GM18498 (cell line): Measurements from ENCODE around the gene WWC1.

Source experiments
- ATAC-seq: cut with Tn5 transposase; IDR thresholded peaks from one replicate; pipeline ENCODE4 v1.9.1; 2021; ENCODE audit warnings: mild to moderate bottlenecking, moderate library complexity; ENCODE audit not compliant: unreplicated experiment

The WWC1 gene

DNA sequence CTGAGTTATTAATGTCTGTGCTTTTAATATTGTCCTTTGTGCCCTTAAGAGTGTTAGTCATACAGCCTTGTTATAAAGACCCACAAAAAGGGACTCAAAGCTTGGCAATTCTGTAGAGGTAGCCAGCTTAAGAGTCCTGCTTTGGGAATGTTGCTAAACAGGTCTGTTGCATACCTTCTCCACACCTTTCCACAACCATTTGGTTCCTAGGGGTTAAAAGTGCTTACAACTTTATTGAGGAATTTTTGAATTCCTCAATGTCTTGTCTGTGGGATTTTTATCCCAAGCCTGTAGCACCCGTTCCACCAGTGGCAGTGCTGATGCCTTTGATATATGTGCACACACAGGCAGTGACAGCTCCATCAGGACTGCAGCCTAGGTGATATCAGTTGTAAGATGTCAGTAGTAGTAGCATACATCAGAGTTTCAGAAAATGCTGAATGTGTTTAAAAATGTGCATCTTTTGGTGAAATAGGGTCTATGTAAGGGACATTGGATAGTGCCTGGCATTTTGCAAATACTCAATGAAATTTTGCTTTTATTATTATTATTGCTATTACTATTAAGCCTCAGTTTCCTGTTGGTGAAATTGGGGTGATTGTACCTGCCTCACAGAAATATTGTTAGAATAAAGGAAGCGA lies 68.5 kb downstream of the WWC1 start:
- ATAC-seq, result no peak

DNA sequence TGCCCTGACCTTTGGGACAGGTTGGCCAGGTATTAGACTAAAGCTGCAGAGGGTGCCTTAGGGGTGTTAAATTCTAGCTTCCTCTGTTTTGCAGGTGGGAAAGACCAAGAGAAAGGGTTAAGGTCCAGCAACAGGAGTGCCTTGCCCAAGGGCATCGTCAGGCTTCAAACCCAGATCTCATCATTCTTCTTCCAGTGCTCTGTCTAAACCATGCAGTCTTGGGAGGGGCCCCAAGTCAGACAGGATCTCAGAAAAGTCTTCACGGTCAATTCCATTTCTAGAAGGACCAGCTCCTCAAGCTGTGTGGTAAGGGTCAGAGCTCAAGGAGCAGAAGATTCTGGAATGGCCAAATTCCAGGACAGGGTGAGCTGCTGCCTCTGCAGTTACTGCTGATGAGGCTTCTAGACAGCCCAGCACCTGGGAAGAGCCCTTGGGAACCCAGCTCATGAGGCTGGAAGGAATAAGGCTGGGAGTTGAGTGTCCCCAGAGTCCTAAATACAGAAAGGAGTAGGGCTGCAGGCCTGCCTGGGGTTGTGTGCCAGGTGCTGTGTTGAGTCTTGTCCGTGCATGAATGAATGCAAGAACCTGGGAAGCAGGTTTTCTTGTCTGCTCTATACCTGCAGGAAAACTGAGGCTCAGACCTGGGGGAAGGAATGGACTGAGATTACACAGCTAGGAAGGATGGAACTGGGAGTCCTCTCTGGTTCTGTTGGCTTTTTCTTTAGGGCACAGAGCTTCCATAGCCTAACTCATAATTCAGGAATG lies 69.3 kb downstream of the WWC1 start:
- no peak for ATAC-seq

DNA sequence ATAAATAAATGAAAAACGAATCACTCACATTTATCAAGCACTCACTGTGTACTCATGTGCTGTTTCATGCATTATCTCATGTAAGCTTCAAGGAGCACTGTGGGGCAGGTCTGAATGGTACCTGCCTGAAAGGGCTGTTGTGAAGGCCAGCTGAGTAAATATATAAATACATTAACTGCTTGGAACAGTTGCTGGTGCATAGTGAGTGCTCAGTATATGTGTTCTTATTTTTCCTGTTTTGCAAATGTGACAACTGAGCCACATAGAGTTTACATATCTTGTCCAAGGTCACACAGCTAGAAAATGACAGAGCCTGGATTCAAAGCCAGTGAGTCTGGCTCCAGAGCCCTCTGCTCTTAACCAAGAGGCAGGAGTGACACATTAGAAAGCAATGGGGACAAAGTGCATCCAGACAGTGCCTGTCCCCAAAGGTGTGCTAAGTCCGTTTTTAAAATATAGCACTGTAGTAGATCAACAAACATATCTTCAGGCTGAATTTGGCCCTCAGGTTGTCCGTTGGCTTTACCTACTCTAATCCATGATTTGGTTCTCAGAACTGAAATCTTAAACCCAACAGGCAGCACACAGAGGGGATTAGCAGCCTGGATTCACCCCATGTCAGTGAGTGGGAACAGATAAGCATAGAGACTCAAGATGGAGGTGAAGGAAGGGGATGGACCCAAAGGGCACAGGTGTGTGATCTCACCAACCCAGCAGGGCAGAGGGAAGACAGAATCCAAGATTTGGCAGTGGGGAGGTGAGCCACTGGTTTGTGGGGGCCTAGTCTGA lies 70.8 kb downstream of the WWC1 start:
- ATAC-seq, result no peak

DNA sequence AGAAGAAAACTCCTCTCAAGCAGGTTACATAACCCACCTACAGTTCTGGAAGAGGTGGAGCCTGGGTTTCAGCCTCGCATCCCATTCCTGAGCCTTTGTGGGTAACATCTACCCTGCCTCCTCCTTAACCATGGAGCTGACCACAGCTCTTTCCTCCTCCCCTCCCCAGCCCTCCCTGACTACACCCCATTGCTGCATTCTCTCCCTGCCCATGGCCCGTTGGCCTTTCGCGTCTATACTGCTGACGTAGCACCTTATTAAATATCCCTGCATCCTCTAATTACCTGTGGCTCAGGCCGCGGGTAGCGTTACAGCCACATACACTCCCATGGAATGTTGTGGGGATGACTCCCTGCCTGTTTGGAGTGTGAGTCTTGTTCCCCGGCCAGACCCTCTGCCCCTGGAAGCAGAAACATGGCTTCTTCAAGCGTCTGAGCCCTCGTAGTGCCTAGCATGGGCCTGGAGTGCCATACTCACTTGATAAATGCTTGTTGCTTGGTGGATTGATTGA lies 72.8 kb downstream of the WWC1 start:
- ATAC-seq, result no peak

GRCh38 chr5:168364750-168365550 lies 73.5 kb downstream of the WWC1 start:
- ATAC-seq, result no peak

- no peak for ATAC-seq
Measured at GRCh38 chr5:168365581-168366081, 74.2 kb downstream of the WWC1 start.

DNA sequence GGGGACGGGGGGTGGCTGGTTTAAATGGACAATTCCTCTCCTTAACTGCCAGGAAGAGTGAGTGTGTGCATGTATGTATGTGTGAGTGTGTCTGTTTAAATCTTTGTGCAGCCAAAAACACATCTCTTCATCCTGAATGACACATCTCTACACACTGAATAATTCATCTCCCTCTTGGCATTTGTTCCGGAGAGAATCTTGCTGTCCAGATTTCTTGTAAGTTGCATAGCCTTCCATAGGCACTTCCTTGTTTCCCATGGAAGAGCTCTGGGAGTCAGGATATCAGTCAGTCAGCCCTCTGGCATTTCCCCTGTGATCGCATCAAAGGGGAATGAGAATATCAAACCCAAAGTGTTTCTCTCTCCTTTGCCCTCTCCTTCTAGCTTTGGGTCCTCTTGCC lies 74.7 kb downstream of the WWC1 start:
- no peak for ATAC-seq

- no peak for ATAC-seq
Measured at GRCh38 chr5:168368854-168369253, 77.4 kb downstream of the WWC1 start.

DNA sequence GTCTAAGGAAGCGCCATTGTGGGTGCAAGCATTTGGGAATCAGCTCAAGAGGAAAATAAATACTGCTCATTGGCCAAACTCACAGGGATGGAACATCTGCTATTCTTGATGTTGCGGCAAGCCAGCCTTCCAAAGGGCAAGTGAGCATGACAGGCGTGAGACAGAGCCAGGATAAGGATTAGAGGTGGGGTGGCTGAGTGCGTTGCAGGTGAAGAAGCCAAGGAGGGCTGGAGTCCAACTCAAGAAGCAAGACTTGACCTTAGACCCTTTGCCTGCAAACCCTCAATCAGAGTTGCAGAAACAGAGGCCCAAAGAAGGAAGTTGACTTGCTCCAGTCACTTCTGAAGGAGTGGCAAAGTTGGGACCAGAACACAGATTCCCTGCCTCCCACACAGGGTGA lies 79.4 kb downstream of the WWC1 start:
- no peak for ATAC-seq

- peak; percentile 71 for ATAC-seq
Measured at GRCh38 chr5:168372356-168372946, 81.0 kb downstream of the WWC1 start.

DNA sequence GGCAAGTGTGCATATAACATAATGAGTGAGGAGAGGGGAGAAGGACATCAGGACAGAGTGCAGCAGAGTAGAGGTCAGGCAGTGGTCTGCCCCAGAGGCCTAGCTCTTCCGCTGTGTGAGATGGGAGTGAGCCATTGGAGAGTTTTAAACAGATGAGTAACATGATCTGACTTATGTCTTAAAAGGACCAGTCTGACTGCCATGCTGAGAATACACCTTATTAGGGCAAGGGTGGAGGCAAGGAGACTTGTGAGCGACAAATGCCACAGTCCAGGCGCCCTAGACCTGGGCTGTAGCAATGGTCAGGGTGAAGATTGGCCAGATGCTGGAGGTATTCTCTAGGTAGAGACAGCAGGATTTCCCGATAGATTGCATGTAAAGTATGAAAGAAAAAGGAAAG lies 83.1 kb downstream of the WWC1 start:
- ATAC-seq, result no peak

DNA sequence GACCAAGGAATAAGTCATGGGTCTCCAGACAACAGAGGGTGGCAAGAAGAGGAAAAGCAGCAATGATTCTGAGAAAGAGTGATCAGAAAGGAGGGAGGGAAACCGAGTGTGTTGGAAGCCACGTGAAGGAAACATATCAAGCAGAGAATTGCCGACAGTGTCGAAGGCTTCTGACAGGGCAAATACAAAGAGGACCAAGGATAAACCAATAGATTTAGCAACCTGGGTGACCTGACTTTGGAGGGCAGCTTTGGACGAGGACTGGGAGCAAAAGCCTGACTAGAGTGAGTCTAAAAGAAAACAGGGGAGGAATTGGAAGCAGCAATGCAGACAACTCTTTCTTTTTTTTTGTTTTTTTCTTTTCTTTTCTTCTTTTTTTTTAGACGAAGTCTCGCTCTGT lies 83.8 kb downstream of the WWC1 start:
- no peak for ATAC-seq

DNA sequence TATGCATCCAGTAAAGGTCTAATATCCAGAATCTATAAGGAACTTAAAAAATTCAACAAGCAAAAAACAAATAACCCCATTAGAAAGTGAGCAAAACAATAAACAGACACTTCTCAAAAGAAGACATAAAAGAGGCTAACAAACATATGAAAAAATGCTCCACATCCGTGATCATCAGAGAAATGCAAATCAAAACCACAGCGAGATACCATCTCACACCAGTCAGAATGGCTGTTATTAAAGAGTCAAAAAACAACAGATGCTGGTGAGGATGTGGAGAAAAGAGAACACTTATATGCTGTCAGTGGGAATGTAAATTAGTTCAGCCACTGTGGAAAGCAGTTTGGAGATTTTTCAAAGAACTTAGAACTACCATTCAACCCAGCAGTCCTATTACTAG lies 86.1 kb downstream of the WWC1 start:
- ATAC-seq, result no peak

DNA sequence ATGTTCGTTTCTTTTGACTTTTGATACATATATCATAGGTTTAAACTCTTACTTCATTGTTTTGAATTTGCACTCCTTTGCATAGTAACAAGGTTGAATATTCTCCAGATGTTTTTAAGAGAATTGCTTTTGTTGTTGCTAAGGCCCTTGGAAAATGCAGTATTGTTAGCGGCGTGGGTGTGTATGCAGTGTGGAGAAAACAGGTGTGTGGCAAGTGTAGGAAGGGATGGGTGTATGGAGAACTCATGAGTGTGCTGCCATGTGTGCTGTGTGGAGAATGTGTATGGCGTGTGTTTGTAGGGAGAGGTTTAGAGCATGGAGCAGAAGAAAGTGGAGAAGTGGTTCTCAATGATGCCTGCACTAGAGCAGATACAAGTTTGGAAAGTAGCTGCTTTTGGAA lies 87.3 kb downstream of the WWC1 start:
- no peak for ATAC-seq

GRCh38 chr5:168382421-168382820 lies 91.0 kb downstream of the WWC1 start:
- ATAC-seq, result no peak

DNA sequence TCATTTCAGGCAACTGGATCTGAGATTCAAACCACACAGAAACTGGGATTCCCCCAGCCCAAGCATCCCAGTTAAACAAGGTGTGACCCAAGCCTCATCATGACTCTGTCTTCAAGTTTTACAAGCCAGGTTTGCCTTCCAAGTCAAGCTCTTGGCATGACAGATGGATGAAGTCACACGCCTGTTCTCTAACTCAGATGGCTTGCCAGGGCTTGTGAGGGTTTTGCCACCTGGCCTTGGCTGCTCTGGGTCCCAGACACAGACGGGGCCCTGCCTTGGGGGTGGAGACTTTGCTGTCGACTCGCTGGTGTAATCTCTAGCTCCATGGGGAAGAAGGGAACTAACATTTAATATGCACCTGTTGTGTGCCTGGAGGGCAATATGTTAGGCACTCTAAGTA lies 99.0 kb downstream of the WWC1 start:
- no peak for ATAC-seq

DNA sequence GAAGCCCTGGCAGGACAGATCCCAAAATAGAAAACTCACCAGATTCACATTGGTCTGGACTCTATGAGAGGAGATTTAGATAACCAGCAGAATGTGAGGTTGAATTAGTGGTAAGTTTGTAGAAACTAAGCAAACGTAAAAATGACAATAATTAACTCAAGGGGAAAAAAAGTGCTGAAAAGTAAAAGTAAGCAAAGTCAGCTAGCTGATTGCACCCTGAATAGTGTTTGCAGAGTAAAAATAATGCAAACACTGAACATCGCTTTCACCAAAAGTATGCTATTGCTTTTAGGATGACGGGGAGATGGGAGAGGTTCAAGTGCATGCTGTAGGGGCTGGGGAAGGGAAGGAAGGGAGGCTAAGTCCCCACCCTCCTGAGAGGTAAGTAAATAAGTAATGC lies 102.3 kb downstream of the WWC1 start:
- no peak for ATAC-seq

DNA sequence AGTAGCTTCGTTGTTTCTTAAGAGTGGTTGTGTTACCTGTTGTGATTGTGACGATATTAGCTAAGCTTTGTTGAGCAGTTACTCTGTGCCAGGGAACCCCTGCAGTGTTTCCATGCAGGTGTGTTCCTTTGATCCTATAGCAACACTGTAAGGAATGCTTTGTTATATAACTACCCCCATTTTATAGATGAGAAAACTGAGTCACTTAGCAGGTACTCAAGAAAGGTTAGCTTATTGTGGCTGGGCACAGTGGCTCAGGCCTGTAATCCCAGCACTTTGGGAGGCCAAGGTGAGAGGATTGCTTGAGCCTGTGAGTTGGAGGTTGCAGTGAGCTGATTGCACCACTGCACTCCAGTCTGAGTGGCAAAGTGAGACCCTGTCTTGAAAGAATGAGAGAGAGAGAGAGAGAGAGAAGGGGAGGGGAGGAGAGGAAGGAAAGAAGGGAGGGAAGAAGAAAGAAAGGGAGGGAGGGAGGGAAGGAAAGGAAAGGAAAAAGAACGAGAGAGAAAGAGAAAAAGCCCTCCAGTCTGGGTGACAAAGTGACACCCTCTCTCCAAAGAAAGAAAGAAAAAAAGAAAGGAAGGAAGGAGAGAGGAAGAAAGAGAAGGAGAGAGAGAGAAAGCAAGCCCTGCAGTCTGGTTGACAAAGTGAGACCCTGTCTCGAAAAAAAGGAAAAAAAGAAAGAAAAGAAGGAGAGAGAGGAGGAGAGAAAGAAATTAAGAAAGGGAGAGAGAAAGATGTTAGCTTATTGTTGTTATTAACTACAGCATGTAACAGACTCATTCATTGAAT lies 109.2 kb downstream of the WWC1 start:
- ATAC-seq, result no peak

DNA sequence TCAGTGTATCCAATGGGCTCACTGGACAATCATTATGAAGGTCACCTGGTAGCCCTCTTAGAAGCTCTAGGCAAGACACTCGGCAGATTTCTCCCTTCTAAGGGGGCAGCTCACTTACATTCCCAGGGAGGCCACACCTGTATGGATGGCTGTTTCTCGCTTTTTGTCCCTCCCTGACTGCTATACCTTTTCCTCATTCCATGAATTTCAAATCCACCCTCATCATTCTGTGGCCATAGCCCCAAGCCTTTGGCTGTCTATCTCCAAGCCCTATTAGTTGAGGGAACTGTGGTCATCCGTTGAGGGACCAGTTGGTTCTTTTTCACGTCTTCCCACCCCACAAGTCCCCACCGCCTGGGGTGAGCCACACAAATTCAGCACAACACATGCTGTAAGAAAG lies 109.8 kb downstream of the WWC1 start:
- ATAC-seq, result no peak

GRCh38 chr5:168401880-168402279 lies 110.4 kb downstream of the WWC1 start:
- no peak for ATAC-seq
